NCI-H460 (cell line): Measurements from ENCODE around the gene B4GAT1. TPM values are rescaled to one million over a fixed set of nuclear protein-coding genes. Genes with fewer than 3 reads are reported as not detected.
"Not testable (repeated sequence)": the region's sequence is repeated elsewhere in the genome, so short reads cannot be mapped to it uniquely, and the experiment has no call there.

Source experiments
- DNase-seq: peaks from one replicate; pipeline ENCODE4 v3.0.0-alpha.2; 2016; ENCODE audit warnings: low read depth; ENCODE audit errors: extremely low read depth
- polyA plus RNA-seq: library from polyadenylated mRNA; depleted of rRNA; stranded (reverse); fragments of >200 nt; gene quantifications from 2 replicates; pipeline ENCODE4 v1.2.3, GENCODE V29; 2014; cell fraction: nucleus; rRNA removed
- total RNA-seq: library from RNA; depleted of rRNA; stranded (reverse); fragments of >200 nt; shearing (Covaris generic); gene quantifications from 2 replicates; pipeline ENCODE4 v1.2.3, GENCODE V29; 2014; rRNA removed

Gene B4GAT1
- total RNA-seq = 15.0 and 16.9 TPM in 2 replicates
- 37.5 and 38.1 TPM in 2 replicates for polyA plus RNA-seq

DNA sequence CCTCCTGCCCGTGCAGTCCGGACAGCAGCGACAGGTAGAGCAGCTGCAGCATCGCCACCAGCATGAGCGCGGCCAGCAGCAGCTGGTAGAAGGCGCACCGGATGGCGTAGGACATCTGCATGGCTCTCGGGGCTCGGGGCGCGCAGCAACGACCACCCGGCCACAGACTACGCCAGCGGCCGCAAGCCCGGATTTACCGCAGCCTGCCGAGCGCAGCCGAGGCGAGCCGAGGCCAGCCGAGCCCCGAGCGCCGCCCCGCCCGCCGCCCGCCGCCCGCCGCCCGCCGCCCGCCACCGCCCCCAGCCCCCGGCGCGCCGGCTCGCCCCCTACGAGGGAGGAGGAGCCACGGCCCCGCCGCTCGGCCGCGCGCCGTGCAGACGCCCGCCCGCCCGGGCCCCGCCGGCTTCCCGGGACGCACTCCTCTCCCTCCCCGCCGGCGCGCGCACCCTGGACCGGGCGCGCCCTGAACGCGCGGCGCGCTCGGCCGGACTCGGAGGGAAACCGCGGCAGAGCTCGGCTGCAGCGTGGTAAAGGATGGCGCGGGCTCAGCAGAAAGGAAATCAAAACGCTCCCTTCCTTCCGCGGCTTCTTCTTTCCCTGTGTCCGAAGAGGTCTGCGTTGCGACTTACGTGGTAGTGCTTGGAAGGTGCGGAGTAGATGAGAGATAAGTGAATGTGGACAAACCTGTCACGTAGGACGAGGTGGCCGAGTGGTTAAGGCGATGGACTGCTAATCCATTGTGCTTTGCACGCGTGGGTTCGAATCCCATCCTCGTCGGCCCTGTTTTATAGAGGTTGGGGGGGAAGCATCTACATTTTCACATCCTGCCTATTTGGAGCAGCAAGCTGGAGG is at the start of gene B4GAT1:
TSS of gene B4GAT1 (minus strand) at position 205 of the 852 bp plus-strand sequence. CDS start at position 121, 84 bp downstream.
- DNase-seq = peak; percentile 85

DNA sequence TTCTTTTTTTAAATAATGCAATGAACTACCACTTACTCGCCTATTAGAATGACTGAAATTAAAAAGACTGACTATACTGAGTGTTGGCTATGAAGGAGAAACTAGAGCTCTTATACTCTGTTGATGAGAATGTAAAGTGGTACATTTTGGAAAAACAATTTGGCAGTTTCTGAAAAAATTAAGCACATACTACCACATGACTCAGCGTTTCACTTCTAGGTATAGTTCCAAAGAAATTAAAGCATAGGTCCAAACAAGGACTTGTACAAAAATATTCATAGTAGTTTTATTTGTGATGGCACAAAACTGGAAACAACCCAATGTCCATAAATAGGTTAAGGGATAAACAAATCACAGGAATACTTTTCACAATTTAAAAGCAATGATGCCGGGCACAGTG is 46.5 kb upstream of the B4GAT1 start:
- no peak for DNase-seq

- DNase-seq = no peak
These were observed 43.9 kb upstream of the B4GAT1 start for GRCh38 chr11:66391322-66391721.

GRCh38 chr11:66388780-66389386 is 41.5 kb upstream of the B4GAT1 start:
- DNase-seq = peak; percentile 71

DNA sequence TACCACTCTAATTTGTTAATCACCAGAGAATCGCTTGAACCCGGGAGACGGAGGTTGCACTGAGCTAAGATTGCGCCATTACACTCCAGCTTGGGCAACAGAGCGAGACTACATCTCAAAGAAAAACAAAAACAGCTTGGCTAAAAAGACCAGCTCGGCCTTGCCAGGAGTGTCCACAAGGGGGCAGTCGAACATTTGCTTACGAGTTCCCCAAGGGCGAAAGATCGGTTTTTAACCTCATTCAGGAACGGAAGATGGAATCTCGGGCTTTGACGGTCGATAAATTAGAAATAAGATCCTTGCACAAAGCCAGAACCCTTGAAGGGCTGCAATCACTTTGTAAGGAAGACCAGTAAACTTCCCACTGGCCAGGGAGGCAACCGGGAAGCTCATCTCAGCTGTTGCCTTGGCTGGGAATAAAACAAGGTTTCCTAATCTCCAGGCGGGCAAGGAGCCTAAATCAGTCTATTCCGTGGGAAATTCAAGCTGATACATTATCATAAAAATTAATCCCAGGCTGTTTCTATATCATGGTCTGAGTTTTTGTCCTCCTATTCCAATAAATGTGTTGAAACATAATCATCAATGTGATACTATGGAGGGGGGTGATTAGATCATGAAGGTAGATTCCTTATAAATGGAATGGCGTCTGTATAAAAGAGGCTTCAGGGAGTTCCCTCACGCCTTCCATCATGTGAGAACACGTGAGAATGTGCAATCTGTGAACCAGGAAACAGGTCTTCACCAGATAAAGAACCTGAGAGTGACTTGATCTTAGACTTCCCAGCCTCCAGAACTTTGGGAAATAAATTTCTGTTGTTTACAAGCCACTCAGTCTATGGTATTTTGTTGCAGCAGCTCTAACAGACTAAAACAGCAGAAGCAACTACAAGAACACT is 39.0 kb upstream of the B4GAT1 start:
- DNase-seq = peak; percentile 74

DNA sequence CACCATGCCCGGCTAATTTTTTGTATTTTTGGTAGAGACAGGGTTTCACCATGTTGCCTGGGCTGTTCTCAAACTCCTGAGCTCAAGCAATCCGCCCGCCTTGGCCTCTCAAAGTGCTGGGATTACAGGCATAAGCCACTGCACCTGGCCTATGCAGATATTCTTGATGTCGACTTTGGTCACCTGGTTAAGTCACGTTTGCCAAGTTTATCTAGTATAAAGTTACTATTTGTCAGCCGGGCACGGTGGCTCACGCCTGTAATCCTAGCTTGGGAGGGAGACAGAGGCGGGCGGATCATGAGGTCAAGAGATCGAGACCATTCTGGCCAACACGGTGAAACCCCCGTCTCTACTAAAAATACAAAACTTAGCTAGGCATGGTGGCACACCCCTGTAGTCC is 36.9 kb upstream of the B4GAT1 start:
- not testable (repeated sequence) for DNase-seq

DNA sequence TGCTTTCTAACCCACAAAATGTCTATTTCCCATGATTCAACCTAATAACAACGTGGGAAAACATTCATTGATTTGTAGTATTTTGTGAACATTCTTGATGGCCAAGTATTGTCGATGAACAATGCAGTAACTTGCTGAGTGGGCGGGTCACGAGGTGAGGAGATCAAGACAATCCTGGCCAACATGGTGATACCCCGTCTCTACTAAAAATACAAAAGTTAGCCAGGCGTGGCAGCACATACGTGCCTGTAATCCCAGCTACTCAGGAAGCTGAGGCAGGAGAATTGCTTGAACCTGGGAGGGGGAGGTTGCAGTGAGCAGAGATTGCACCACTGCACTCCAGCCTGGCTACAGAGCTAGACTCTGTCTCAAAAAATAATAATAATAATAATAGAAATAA is 32.8 kb upstream of the B4GAT1 start:
- not testable (repeated sequence) for DNase-seq

- DNase-seq = not testable (repeated sequence)
These were observed 26.4 kb upstream of the B4GAT1 start for GRCh38 chr11:66373690-66374287.

- DNase-seq = no peak
These were observed 25.8 kb upstream of the B4GAT1 start for GRCh38 chr11:66373265-66373664.

GRCh38 chr11:66371627-66372415 is 24.4 kb upstream of the B4GAT1 start, which contains the start of gene SLC29A2:
Gene SLC29A2, minus strand, starts transcription at chr11:66371760. Its CDS starts 169 bp downstream, at chr11:66371591.
- no peak for DNase-seq

DNA sequence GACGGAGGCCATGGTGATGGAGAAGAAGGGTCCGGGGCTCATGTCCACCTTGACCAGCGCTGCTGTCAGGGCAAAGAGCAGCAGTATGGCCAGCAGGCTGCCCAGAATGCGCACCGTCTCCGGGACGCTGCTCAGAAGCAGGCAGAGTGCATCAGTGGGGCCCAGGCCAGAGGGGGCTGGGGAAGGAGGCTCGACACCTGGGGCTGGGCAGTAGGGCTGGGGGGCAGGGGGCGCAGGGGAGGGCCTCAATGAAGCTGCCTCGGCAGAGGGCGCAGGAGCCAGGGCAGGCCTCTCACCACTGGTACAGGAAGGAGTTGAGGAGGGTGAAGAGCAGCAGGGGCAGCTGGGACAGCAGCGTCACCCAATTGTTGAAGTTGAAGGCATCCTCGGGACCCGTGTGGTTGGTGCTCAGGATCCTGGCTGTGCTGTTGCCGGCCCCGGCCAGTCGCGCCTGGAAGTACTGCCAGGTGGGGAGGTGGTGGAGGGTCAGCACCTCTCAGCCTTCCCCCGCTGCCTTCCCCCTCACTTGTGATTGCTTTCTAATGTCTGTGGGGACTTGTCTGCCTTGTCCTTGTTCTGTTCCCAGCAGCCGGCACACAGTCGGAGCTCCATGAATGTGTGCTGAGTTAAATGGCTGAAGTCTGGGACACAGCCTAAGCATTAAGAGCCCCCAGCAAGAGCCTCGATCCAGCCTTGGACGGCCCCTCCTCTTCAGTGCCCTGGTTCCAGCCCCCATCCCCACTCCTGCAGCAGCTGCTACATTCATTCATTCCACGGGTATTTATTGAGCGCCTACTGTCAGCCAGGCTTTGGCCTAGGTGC is 21.9 kb upstream of the B4GAT1 start:
- no peak for DNase-seq

- DNase-seq = no peak
These were observed 21.1 kb upstream of the B4GAT1 start for GRCh38 chr11:66368484-66368883.

DNA sequence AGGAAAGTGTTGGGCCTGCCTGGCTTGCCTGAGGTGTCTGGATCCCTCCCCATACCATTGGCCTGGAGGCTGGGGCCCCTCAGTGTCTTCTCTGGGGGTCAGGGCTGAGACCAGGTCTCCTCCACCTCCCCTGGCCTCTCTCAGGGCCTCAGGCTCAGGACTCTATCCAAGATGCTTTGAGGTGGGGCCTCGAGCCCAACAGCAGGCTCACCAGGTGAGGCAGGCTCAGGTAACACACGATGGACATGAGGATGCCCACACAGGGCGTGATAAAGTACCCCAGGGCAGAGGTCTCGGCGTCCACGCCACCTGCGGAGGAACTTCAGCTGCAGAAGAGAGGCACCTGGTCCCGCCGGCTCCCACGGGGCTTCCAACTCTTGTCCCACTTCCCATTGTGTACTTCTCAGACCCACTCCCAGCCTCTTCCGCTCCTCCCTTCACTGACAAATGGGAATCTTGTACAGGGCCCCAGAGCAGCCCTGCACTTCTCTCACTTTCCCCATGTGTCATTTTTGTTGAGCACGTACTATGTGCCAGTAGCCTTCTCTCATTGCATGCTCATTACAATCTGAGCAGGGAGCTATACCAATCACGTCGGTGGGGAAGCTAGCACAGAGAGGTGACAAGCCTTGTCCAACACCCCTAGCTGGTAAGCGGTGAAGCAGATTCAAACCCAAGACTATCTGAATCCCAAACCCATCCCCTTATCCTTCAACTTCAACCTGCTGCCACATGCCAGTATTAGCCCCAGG is 20.3 kb upstream of the B4GAT1 start:
- no peak for DNase-seq

DNA sequence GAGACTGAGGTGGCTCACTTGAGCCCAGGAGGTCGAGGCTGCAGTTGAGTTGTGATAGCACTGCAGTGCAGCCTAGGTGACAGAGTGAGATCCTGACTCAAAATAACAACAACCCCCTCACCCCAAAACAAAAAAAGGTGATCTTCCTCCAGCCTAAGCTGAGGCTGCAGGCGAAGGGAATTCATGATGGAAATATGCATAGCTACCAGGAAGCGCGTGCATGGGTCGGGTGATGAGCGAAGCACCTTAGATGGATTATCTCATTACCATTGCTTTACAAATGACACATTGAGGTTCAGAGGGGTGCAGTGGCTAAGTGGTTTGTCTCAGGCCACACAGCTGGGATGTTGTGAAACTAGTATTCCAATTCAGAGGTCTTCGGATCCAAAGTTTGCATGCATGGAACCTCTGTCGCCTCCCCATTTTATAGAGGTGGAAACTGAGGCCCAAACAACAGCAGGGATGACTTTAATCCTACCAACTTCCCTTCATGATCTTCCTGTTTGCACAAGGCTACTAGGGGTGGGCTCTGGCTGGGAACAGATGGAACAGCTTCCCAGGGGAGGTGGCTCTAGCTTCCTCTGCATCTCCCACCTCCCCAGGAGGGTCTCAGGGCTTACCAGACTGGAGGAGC is 19.5 kb upstream of the B4GAT1 start:
- no peak for DNase-seq

GRCh38 chr11:66365711-66366619 is 18.5 kb upstream of the B4GAT1 start:
- DNase-seq = no peak

GRCh38 chr11:66365166-66365565 is 17.7 kb upstream of the B4GAT1 start:
- DNase-seq = no peak
